ENCODE measurements around the gene AJAP1. TPM values are rescaled to one million over a fixed set of nuclear protein-coding genes. Genes with fewer than 3 reads are reported as not detected.

AJAP1 gene
- total and polyA plus RNA-seq, 2 of the 13 experiments (the other 11 are each of a cell fraction or from before 2014, with no cell fraction given) = not detected

DNA sequence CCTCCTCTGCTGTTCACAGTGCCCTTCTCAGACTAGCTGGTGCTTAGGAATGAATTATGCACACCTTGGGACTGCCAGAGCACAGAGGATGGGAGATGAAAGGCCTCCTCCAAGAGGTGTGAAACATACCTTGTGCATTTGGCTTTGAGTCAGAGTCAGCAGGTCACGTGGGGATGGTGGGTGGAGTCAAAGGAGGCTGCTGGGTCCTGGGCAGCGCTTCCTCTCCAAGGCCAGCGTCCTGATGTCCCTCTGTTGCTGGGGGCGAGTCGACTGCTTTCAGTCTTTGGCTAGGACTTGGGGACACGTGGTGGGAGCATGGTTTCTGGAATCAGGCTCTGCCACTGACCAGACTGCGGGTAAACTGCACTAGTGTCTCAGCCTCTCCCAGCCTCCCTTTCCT, 91.2 kb downstream of the AJAP1 start (continued):
- TF ChIP-seq, protein P1, sequence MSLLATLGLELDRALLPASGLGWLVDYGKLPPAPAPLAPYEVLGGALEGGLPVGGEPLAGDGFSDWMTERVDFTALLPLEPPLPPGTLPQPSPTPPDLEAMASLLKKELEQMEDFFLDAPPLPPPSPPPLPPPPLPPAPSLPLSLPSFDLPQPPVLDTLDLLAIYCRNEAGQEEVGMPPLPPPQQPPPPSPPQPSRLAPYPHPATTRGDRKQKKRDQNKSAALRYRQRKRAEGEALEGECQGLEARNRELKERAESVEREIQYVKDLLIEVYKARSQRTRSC (CRISPR knock-in tag; IDR thresholded peaks at IDR 0.05; ENCODE audit: low read depth) = no peak

DNA sequence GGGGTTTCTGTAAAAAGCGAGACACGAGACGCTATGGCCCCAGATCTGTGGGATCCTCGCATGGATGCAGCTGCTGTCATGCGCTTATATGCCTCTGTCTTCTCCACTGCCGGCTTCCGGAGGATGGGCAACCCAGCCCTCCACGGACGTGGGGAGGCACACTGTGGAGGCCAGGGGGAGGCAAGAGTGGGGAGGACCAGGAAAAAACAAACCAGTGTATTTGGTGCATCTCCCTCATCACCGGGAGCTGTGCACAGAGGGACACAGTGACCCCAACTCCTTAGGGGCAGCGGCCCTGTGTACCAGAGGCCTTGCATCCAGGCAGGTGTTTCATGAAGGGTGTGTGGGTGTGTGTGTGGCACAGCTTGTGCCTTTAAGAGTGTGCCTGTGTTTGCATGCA, 95.0 kb downstream of the AJAP1 start:
- WGBS (ENCODE audit: low lambda C conversion rate) = no CpG with 5 or more reads among the region's 11 CpGs
- no peak for DNase-seq (ENCODE audit: low spot score)
- H3K9me3 ChIP-seq (ENCODE audit: low read length) = no peaks in the 10 kb centered on the region
- in situ Hi-C loops (cut with HindIII; ENCODE audit: extremely low pct_ligation_motif_present, low pct_unique_long_range_greater_than_20kb) (no loop called here), intact Hi-C loops (cut with micrococcal nuclease; ENCODE audit: unreplicated experiment) (no loop called here)
- H3K4me3 ChIP-seq (replicated peaks in 1 of 3; ENCODE audit: insufficient read depth in 1 of 3, low read depth in 2 of 3, low read length in 3 of 3) = no peak overlapping the region
- H4K20me1 ChIP-seq (ENCODE audit: insufficient read depth, low read length) = no peaks in the 10 kb centered on the region
- no peaks in the 10 kb centered on the region for H3K4me1 ChIP-seq (ENCODE audit: insufficient read depth, low read length)
- H3K27ac ChIP-seq (ENCODE audit: extremely low read length, insufficient read depth, low read length) = no peak overlapping the region
- peaks cover 0 to 2% of the 10 kb centered on the region in 2 experiments; a peak in 2 of 5 replicates for H3K27me3 ChIP-seq (ENCODE audit: control insufficient read depth in 1 of 2, insufficient read depth in 2 of 2, low read length in 2 of 2)
- H2AFZ ChIP-seq (ENCODE audit: low read length) = no peak overlapping the region
- no TSS peak for BruUV-seq (replicated peaks)
- TF ChIP-seq MEF2D (CRISPR knock-in tag; IDR thresholded peaks at IDR 0.05) (no peak), MXD4 (CRISPR knock-in tag; IDR thresholded peaks at IDR 0.05) (no peak), LCORL (IDR thresholded peaks at IDR 0.05) (no peak), LCORL (CRISPR knock-in tag; IDR thresholded peaks at IDR 0.05) (no peak), ZNF224 (CRISPR knock-in tag; IDR thresholded peaks at IDR 0.05) (no peak), SRSF4 (IDR thresholded peaks at IDR 0.05; ENCODE audit: low read depth, low read length, poor library complexity, severe bottlenecking) (no peak)
- TF ChIP-seq, protein P2, sequence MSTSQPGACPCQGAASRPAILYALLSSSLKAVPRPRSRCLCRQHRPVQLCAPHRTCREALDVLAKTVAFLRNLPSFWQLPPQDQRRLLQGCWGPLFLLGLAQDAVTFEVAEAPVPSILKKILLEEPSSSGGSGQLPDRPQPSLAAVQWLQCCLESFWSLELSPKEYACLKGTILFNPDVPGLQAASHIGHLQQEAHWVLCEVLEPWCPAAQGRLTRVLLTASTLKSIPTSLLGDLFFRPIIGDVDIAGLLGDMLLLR (CRISPR knock-in tag; IDR thresholded peaks at IDR 0.05) = no peak
- TF ChIP-seq, protein P3, sequence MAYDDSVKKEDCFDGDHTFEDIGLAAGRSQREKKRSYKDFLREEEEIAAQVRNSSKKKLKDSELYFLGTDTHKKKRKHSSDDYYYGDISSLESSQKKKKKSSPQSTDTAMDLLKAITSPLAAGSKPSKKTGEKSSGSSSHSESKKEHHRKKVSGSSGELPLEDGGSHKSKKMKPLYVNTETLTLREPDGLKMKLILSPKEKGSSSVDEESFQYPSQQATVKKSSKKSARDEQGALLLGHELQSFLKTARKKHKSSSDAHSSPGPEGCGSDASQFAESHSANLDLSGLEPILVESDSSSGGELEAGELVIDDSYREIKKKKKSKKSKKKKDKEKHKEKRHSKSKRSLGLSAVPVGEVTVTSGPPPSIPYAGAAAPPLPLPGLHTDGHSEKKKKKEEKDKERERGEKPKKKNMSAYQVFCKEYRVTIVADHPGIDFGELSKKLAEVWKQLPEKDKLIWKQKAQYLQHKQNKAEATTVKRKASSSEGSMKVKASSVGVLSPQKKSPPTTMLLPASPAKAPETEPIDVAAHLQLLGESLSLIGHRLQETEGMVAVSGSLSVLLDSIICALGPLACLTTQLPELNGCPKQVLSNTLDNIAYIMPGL (CRISPR knock-in tag; IDR thresholded peaks at IDR 0.05; ENCODE audit: borderline replicate concordance in 1 of 2, low read depth in 1 of 2) = no peak
- no peak overlapping the region for H3K4me2 ChIP-seq (ENCODE audit: low read depth, low read length)
- H3K79me2 ChIP-seq (ENCODE audit: insufficient read depth, low read length) = no peaks in the 10 kb centered on the region
- POLR2A ChIA-PET = no interaction called here
- CTCF ChIA-PET (ENCODE audit: low intra/inter-chr PET ratio, low total read pairs) = no interaction called here
- H3K36me3 ChIP-seq (replicated peaks in 1 of 2; ENCODE audit: control insufficient read depth in 1 of 2, insufficient read depth in 2 of 2, low read length in 2 of 2) = no peaks in the 10 kb centered on the region
- H3K9ac ChIP-seq (ENCODE audit: insufficient read depth, low read depth, low read length) = no peak overlapping the region
- no peak for ATAC-seq
- FAIRE-seq = no peak
